ENCODE measurements around the gene SEC16B. TPM values are rescaled to one million over a fixed set of nuclear protein-coding genes. Genes with fewer than 3 reads are reported as not detected.

The SEC16B gene
- total and polyA plus RNA-seq, 4 donors: 10.9 to 56.8 (median 29.4) TPM

- TF ChIP-seq, protein P1, sequence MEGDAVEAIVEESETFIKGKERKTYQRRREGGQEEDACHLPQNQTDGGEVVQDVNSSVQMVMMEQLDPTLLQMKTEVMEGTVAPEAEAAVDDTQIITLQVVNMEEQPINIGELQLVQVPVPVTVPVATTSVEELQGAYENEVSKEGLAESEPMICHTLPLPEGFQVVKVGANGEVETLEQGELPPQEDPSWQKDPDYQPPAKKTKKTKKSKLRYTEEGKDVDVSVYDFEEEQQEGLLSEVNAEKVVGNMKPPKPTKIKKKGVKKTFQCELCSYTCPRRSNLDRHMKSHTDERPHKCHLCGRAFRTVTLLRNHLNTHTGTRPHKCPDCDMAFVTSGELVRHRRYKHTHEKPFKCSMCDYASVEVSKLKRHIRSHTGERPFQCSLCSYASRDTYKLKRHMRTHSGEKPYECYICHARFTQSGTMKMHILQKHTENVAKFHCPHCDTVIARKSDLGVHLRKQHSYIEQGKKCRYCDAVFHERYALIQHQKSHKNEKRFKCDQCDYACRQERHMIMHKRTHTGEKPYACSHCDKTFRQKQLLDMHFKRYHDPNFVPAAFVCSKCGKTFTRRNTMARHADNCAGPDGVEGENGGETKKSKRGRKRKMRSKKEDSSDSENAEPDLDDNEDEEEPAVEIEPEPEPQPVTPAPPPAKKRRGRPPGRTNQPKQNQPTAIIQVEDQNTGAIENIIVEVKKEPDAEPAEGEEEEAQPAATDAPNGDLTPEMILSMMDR (IDR thresholded peaks at IDR 0.05; ENCODE audit: low read depth, low read length, missing input control): no peak
- TF ChIP-seq FOXA1 (IDR thresholded peaks at IDR 0.05) (no peak), ZBTB33 (IDR thresholded peaks at IDR 0.05) (no peak)
These were observed 31.9 kb downstream of the SEC16B start (continued) for GRCh38 chr1:177937931-177938330.

DNA sequence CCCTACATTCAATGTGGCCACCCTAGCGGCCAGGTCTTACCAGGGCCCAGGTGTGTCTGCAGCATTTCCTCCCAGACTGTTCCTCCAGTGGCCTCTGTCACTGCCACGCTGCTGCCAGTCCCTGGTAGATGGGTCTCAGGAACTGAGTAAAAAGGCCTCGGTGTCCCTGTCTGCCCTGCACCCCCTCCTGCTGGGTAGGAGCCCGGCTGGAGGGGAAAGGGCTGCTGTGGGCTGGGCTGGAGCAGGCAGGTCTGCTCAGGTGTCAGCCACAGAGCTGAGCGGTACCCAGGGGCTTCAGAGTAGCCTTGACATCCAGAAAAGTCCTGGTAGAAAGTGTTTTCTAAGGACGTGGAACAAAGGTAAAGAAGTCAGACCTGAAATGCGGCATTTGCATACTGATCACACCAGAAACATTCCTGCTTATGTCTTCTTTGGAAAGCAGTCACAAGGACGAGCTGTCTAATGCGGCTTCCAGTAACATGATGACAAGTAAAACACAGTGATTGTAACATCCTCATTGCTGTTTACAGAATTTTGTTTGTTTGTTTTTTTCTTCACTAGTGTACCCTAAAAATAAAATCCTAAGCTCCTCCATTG is 32.6 kb downstream of the SEC16B start:
- WGBS: 90% methylated on average over 9 of the region's 9 CpGs
- Histone ChIP-seq H3K4me1 (ENCODE audit: control insufficient read depth in 4 of 4, insufficient read depth in 4 of 4, low read length in 3 of 4) (no peaks in the 10 kb centered on the region), H3K9ac (ENCODE audit: low read depth in 1 of 2, low read length in 2 of 2) (no peak overlapping the region), H3K27ac (ENCODE audit: low read depth in 1 of 2, low read length in 2 of 2) (no peak overlapping the region), H3K4me3 (ENCODE audit: low read depth in 1 of 3, low read length in 3 of 3) (no peak overlapping the region), H3K9me3 (ENCODE audit: control insufficient read depth in 4 of 4, low read length in 3 of 4) (no peaks in the 10 kb centered on the region), H3K36me3 (ENCODE audit: control insufficient read depth in 4 of 4, insufficient read depth in 3 of 4, low read depth in 1 of 4, low read length in 3 of 4) (peaks cover 21 to 95% (median 77%) of the 10 kb centered on the region in 4 donors), H3K27me3 (ENCODE audit: control insufficient read depth in 4 of 4, insufficient read depth in 4 of 4, low read length in 3 of 4) (no peaks in the 10 kb centered on the region)
- TF ChIP-seq HNF4A (conservative IDR thresholded peaks at IDR 0.05) (no peak), RAD21 (IDR thresholded peaks at IDR 0.05) (no peak), RXRA (IDR thresholded peaks at IDR 0.05) (no peak), NR2F2 (IDR thresholded peaks at IDR 0.05) (no peak)
- TF ChIP-seq, protein P2, sequence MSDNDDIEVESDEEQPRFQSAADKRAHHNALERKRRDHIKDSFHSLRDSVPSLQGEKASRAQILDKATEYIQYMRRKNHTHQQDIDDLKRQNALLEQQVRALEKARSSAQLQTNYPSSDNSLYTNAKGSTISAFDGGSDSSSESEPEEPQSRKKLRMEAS (IDR thresholded peaks at IDR 0.05): no peak
- DNase-seq (ENCODE audit: low spot score): no peak

GRCh38 chr1:177935638-177936415 is 34.0 kb downstream of the SEC16B start:
- no peaks in the 10 kb centered on the region for H3K4me1 ChIP-seq (ENCODE audit: control insufficient read depth in 4 of 4, insufficient read depth in 4 of 4, low read length in 3 of 4)
- H3K36me3 ChIP-seq (ENCODE audit: control insufficient read depth in 4 of 4, insufficient read depth in 3 of 4, low read depth in 1 of 4, low read length in 3 of 4): peaks cover 23 to 96% (median 76%) of the 10 kb centered on the region in 4 donors
- no peak for DNase-seq (ENCODE audit: low spot score)
- H3K9ac ChIP-seq (ENCODE audit: low read depth in 1 of 2, low read length in 2 of 2): no peak overlapping the region
- H3K27ac ChIP-seq (ENCODE audit: low read depth in 1 of 2, low read length in 2 of 2): no peak overlapping the region
- H3K4me3 ChIP-seq (ENCODE audit: low read depth in 1 of 3, low read length in 3 of 3): no peak overlapping the region
- WGBS: 87% methylated on average over 8 of the region's 8 CpGs
- no peaks in the 10 kb centered on the region for H3K27me3 ChIP-seq (ENCODE audit: control insufficient read depth in 4 of 4, insufficient read depth in 4 of 4, low read length in 3 of 4)
- no peaks in the 10 kb centered on the region for H3K9me3 ChIP-seq (ENCODE audit: control insufficient read depth in 4 of 4, low read length in 3 of 4)
- no peak for TF ChIP-seq EGR1 (IDR thresholded peaks at IDR 0.05; ENCODE audit: low read depth in 2 of 2)
- no peak for TF ChIP-seq GABPA (IDR thresholded peaks at IDR 0.05 in 1 of 2, conservative IDR thresholded peaks at IDR 0.05 in 1 of 2)
- TF ChIP-seq, protein P3, sequence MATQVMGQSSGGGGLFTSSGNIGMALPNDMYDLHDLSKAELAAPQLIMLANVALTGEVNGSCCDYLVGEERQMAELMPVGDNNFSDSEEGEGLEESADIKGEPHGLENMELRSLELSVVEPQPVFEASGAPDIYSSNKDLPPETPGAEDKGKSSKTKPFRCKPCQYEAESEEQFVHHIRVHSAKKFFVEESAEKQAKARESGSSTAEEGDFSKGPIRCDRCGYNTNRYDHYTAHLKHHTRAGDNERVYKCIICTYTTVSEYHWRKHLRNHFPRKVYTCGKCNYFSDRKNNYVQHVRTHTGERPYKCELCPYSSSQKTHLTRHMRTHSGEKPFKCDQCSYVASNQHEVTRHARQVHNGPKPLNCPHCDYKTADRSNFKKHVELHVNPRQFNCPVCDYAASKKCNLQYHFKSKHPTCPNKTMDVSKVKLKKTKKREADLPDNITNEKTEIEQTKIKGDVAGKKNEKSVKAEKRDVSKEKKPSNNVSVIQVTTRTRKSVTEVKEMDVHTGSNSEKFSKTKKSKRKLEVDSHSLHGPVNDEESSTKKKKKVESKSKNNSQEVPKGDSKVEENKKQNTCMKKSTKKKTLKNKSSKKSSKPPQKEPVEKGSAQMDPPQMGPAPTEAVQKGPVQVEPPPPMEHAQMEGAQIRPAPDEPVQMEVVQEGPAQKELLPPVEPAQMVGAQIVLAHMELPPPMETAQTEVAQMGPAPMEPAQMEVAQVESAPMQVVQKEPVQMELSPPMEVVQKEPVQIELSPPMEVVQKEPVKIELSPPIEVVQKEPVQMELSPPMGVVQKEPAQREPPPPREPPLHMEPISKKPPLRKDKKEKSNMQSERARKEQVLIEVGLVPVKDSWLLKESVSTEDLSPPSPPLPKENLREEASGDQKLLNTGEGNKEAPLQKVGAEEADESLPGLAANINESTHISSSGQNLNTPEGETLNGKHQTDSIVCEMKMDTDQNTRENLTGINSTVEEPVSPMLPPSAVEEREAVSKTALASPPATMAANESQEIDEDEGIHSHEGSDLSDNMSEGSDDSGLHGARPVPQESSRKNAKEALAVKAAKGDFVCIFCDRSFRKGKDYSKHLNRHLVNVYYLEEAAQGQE (IDR thresholded peaks at IDR 0.05): no peak
- TF ChIP-seq JUND (IDR thresholded peaks at IDR 0.05): no peak
- no peak for TF ChIP-seq FOXA1 (IDR thresholded peaks at IDR 0.05)
- no peak for TF ChIP-seq TAF1 (conservative IDR thresholded peaks at IDR 0.05)
- no peak for TF ChIP-seq YY1 (IDR thresholded peaks at IDR 0.05)
- TF ChIP-seq ATF3 (IDR thresholded peaks at IDR 0.05): no peak
- TF ChIP-seq RXRA (IDR thresholded peaks at IDR 0.05): no peak
- TF ChIP-seq HNF4A (conservative IDR thresholded peaks at IDR 0.05): no peak
- TF ChIP-seq, protein P1 (IDR thresholded peaks at IDR 0.05; ENCODE audit: low read depth, low read length, missing input control): no peak
- no peak for TF ChIP-seq FOXA2 (IDR thresholded peaks at IDR 0.05)
- TF ChIP-seq SP1 (IDR thresholded peaks at IDR 0.05): no peak
- no peak for TF ChIP-seq HNF4G (IDR thresholded peaks at IDR 0.05)
- TF ChIP-seq, protein P2 (IDR thresholded peaks at IDR 0.05): no peak
- TF ChIP-seq NR2F2 (IDR thresholded peaks at IDR 0.05): no peak

Data from liver (tissue), 9 donors.